ENCODE results near the gene TBC1D22A. TPM values are rescaled to one million over a fixed set of nuclear protein-coding genes. Genes with fewer than 3 reads are reported as not detected.

TBC1D22A gene
- polyA plus RNA-seq, 1 of the 3 experiments (the other 2 are of a cell fraction), result 16.5 TPM

DNA sequence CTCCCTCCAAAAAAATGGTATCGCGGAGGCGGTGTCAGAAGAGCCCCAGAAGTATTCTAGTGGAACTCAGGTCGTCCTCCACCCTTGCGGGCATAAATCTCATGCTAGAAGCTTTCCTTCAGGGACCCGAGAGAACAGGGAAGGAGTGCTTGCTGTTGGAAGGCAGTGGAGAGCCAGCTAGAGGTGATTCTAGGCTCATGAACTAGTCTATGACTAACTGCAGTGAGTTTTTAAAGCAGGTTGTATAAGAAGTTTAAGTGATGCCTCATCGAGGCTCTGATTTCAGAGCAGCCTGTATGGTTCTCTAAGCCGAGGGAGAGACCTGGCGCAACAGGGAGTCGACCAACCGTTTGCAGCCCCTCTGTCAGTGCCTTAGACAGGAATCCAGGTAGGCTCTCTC lies 85.7 kb downstream of the TBC1D22A start:
- no peak for DNase-seq

DNA sequence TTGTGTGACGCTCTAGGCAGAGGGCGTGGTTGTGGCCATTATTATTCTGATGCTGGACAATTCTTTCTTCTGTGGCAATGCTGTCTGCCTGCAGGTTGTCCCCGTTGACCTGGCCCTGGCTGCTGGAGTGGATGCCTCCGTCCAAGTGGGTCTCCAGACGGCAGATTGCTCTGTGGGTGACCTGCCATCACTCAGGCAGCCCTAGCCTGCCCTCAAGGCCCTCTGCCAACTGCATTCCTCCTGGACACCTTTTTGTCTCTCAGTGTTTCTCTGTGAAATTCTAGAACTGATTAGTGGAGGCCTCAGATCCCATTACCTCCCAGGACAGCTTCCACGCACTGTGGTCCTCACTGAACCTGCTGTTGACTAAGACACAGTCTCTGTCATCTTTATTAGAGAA lies 86.7 kb downstream of the TBC1D22A start:
- 100% methylated on average over 5 of the region's 6 CpGs for WGBS (ENCODE audit: low lambda C conversion rate)
- CTCF ChIA-PET, result interaction anchor here (1.3 kb wide), 1 partner anchor 51 kb away, joined by 3 read pairs; no protein-coding TSS in a partner anchor
- no peak for DNase-seq
- H3K4me1 ChIP-seq (ENCODE audit: control insufficient read depth in 1 of 2, insufficient read depth in 2 of 2, low read depth in 1 of 2, low read length in 1 of 2), result peaks cover 0 to 19% of the 10 kb centered on the region in 2 experiments; a peak in 2 of 4 replicates
- no peak overlapping the region for H3K9ac ChIP-seq
- H3K27me3 ChIP-seq (ENCODE audit: insufficient read depth), result no peaks in the 10 kb centered on the region
- no peaks in the 10 kb centered on the region for H3K9me3 ChIP-seq
- peaks cover 11% of the 10 kb centered on the region; the same call in 1 of the 2 replicates for H3K79me2 ChIP-seq (ENCODE audit: insufficient read depth)
- H4K20me1 ChIP-seq (ENCODE audit: insufficient read depth), result peaks cover 15% of the 10 kb centered on the region
- H3K36me3 ChIP-seq (replicated peaks in 1 of 2; ENCODE audit: control insufficient read depth in 1 of 2, insufficient read depth in 2 of 2, low read length in 1 of 2), result peaks cover 0 to 8% of the 10 kb centered on the region in 2 experiments
- POLR2A ChIA-PET, result no interaction called here
- no peaks in the 10 kb centered on the region for H3K9me2 ChIP-seq
- H3F3A ChIP-seq (replicated peaks; ENCODE audit: insufficient read depth), result no peaks in the 10 kb centered on the region
- no peak overlapping the region for H2AFZ ChIP-seq (ENCODE audit: low read depth)
- no peak overlapping the region for H3K4me2 ChIP-seq
- no peak overlapping the region for H3K4me3 ChIP-seq (ENCODE audit: low read depth in 2 of 2, low read length in 1 of 2)
- H3K27ac ChIP-seq (ENCODE audit: low read depth in 2 of 2, low read length in 1 of 2), result no peak overlapping the region
- TF ChIP-seq CHD2 (IDR thresholded peaks at IDR 0.05; ENCODE audit: low read length, partially characterized antibody) (no peak), GATA2 (CRISPR knock-in tag; IDR thresholded peaks at IDR 0.05) (no peak), NFIC (IDR thresholded peaks at IDR 0.05; ENCODE audit: borderline replicate concordance) (no peak), RXRA (IDR thresholded peaks at IDR 0.05; ENCODE audit: borderline replicate concordance, low read depth) (no peak), TCF12 (IDR thresholded peaks at IDR 0.05) (no peak), NRF1 (IDR thresholded peaks at IDR 0.05; ENCODE audit: low read depth, low read length) (no peak), SMC3 (IDR thresholded peaks at IDR 0.05; ENCODE audit: low read depth, low read length) (no peak), ELF1 (IDR thresholded peaks at IDR 0.05) (no peak), GABPA (IDR thresholded peaks at IDR 0.05; ENCODE audit: low read depth) (no peak), SIN3A (IDR thresholded peaks at IDR 0.05; ENCODE audit: borderline replicate concordance, low read depth, low read length) (no peak), RCOR1 (IDR thresholded peaks at IDR 0.05; ENCODE audit: low read length) (no peak)
- TF ChIP-seq, protein P1, sequence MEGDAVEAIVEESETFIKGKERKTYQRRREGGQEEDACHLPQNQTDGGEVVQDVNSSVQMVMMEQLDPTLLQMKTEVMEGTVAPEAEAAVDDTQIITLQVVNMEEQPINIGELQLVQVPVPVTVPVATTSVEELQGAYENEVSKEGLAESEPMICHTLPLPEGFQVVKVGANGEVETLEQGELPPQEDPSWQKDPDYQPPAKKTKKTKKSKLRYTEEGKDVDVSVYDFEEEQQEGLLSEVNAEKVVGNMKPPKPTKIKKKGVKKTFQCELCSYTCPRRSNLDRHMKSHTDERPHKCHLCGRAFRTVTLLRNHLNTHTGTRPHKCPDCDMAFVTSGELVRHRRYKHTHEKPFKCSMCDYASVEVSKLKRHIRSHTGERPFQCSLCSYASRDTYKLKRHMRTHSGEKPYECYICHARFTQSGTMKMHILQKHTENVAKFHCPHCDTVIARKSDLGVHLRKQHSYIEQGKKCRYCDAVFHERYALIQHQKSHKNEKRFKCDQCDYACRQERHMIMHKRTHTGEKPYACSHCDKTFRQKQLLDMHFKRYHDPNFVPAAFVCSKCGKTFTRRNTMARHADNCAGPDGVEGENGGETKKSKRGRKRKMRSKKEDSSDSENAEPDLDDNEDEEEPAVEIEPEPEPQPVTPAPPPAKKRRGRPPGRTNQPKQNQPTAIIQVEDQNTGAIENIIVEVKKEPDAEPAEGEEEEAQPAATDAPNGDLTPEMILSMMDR (IDR thresholded peaks at IDR 0.05), result no peak
- TF ChIP-seq, protein P2, sequence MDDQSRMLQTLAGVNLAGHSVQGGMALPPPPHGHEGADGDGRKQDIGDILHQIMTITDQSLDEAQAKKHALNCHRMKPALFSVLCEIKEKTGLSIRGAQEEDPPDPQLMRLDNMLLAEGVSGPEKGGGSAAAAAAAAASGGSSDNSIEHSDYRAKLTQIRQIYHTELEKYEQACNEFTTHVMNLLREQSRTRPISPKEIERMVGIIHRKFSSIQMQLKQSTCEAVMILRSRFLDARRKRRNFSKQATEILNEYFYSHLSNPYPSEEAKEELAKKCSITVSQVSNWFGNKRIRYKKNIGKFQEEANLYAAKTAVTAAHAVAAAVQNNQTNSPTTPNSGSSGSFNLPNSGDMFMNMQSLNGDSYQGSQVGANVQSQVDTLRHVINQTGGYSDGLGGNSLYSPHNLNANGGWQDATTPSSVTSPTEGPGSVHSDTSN (IDR thresholded peaks at IDR 0.05), result no peak
- TF ChIP-seq, protein P3, sequence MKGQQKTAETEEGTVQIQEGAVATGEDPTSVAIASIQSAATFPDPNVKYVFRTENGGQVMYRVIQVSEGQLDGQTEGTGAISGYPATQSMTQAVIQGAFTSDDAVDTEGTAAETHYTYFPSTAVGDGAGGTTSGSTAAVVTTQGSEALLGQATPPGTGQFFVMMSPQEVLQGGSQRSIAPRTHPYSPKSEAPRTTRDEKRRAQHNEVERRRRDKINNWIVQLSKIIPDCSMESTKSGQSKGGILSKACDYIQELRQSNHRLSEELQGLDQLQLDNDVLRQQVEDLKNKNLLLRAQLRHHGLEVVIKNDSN (IDR thresholded peaks at IDR 0.05; ENCODE audit: borderline replicate concordance, low read depth), result no peak
- TF ChIP-seq, protein P4, sequence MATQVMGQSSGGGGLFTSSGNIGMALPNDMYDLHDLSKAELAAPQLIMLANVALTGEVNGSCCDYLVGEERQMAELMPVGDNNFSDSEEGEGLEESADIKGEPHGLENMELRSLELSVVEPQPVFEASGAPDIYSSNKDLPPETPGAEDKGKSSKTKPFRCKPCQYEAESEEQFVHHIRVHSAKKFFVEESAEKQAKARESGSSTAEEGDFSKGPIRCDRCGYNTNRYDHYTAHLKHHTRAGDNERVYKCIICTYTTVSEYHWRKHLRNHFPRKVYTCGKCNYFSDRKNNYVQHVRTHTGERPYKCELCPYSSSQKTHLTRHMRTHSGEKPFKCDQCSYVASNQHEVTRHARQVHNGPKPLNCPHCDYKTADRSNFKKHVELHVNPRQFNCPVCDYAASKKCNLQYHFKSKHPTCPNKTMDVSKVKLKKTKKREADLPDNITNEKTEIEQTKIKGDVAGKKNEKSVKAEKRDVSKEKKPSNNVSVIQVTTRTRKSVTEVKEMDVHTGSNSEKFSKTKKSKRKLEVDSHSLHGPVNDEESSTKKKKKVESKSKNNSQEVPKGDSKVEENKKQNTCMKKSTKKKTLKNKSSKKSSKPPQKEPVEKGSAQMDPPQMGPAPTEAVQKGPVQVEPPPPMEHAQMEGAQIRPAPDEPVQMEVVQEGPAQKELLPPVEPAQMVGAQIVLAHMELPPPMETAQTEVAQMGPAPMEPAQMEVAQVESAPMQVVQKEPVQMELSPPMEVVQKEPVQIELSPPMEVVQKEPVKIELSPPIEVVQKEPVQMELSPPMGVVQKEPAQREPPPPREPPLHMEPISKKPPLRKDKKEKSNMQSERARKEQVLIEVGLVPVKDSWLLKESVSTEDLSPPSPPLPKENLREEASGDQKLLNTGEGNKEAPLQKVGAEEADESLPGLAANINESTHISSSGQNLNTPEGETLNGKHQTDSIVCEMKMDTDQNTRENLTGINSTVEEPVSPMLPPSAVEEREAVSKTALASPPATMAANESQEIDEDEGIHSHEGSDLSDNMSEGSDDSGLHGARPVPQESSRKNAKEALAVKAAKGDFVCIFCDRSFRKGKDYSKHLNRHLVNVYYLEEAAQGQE (IDR thresholded peaks at IDR 0.05; ENCODE audit: low read depth, low read length), result no peak

More for the DNA sequence above, 85.7 kb downstream of the TBC1D22A start:
- ChIA-PET CTCF (no interaction called here), POLR2A (no interaction called here)
- Histone ChIP-seq H3K79me2 (ENCODE audit: insufficient read depth) (peaks cover 11% of the 10 kb centered on the region; the same call in 1 of the 2 replicates), H3K4me2 (no peak overlapping the region), H3F3A (replicated peaks; ENCODE audit: insufficient read depth) (no peaks in the 10 kb centered on the region), H3K9me2 (no peaks in the 10 kb centered on the region), H4K20me1 (ENCODE audit: insufficient read depth) (peaks cover 15% of the 10 kb centered on the region), H2AFZ (ENCODE audit: low read depth) (no peak overlapping the region), H3K9me3 (no peaks in the 10 kb centered on the region), H3K4me3 (ENCODE audit: low read depth in 2 of 2, low read length in 1 of 2) (no peak overlapping the region), H3K9ac (no peak overlapping the region), H3K4me1 (ENCODE audit: control insufficient read depth in 1 of 2, insufficient read depth in 2 of 2, low read depth in 1 of 2, low read length in 1 of 2) (peaks cover 0 to 22% of the 10 kb centered on the region in 2 experiments; a peak in 2 of 4 replicates), H3K27me3 (ENCODE audit: insufficient read depth) (no peaks in the 10 kb centered on the region), H3K36me3 (replicated peaks in 1 of 2; ENCODE audit: control insufficient read depth in 1 of 2, insufficient read depth in 2 of 2, low read length in 1 of 2) (peaks cover 0 to 8% of the 10 kb centered on the region in 2 experiments), H3K27ac (ENCODE audit: low read depth in 2 of 2, low read length in 1 of 2) (no peak overlapping the region)
- TF ChIP-seq TEAD4 (IDR thresholded peaks at IDR 0.05; ENCODE audit: borderline replicate concordance, insufficient read depth) (no peak), FOSL2 (IDR thresholded peaks at IDR 0.05; ENCODE audit: borderline replicate concordance, low read depth) (0 out of 2 replicates have a peak, but pooled peaks have one; percentile 12)
- TF ChIP-seq, protein P1 (IDR thresholded peaks at IDR 0.05), result no peak
- WGBS (ENCODE audit: low lambda C conversion rate), result 87% methylated on average over 8 of the region's 11 CpGs
